ENCODE data around the gene NCKAP1.

Gene NCKAP1

GRCh38 chr2:182904844-182905243 lies 133.4 kb downstream of the NCKAP1 start:
- no peak for TF ChIP-seq CTCF (IDR thresholded peaks at IDR 0.05; ENCODE audit: insufficient read depth, low read depth, low read length, missing control alignments)
- DNase-seq (ENCODE audit: low read depth) = no peak
- no peak overlapping the region for H3K4me3 ChIP-seq (ENCODE audit: low read depth, low read length)

GRCh38 chr2:182903566-182903965 lies 134.7 kb downstream of the NCKAP1 start:
- DNase-seq (ENCODE audit: low read depth) = no peak
- no peak for TF ChIP-seq CTCF (IDR thresholded peaks at IDR 0.05; ENCODE audit: insufficient read depth, low read depth, low read length, missing control alignments)

GRCh38 chr2:182901748-182902147 lies 136.5 kb downstream of the NCKAP1 start:
- no peak for TF ChIP-seq CTCF (IDR thresholded peaks at IDR 0.05; ENCODE audit: insufficient read depth, low read depth, low read length, missing control alignments)
- no peak overlapping the region for H3K4me3 ChIP-seq (ENCODE audit: low read depth, low read length)
- DNase-seq (ENCODE audit: low read depth) = no peak

More at GRCh38 chr2:182903566-182903965, 134.7 kb downstream of the NCKAP1 start:
- no peak overlapping the region for H3K4me3 ChIP-seq (ENCODE audit: low read depth, low read length)

- peak; percentile 20 for DNase-seq (ENCODE audit: low read depth)
- no peak overlapping the region for H3K4me3 ChIP-seq (ENCODE audit: low read depth, low read length)
- TF ChIP-seq CTCF (IDR thresholded peaks at IDR 0.05; ENCODE audit: insufficient read depth, low read depth, low read length, missing control alignments) = no peak
These were observed 139.5 kb downstream of the NCKAP1 start for GRCh38 chr2:182898718-182899117.

GRCh38 chr2:182897137-182897536 lies 141.1 kb downstream of the NCKAP1 start:
- no peak for DNase-seq (ENCODE audit: low read depth)
- TF ChIP-seq CTCF (IDR thresholded peaks at IDR 0.05; ENCODE audit: insufficient read depth, low read depth, low read length, missing control alignments) = no peak
- H3K4me3 ChIP-seq (ENCODE audit: low read depth, low read length) = no peak overlapping the region

GRCh38 chr2:182895798-182896197 lies 142.5 kb downstream of the NCKAP1 start:
- TF ChIP-seq CTCF (IDR thresholded peaks at IDR 0.05; ENCODE audit: insufficient read depth, low read depth, low read length, missing control alignments) = no peak
- H3K4me3 ChIP-seq (ENCODE audit: low read depth, low read length) = no peak overlapping the region
- DNase-seq (ENCODE audit: low read depth) = no peak

- no peak for DNase-seq (ENCODE audit: low read depth)
- no peak for TF ChIP-seq CTCF (IDR thresholded peaks at IDR 0.05; ENCODE audit: insufficient read depth, low read depth, low read length, missing control alignments)
- no peak overlapping the region for H3K4me3 ChIP-seq (ENCODE audit: low read depth, low read length)
These were observed 143.1 kb downstream of the NCKAP1 start for GRCh38 chr2:182895169-182895568.

Measured in GM12865 (cell line).